HG03097 (cell line): ENCODE data around the gene COL23A1.
"Not testable (repeated sequence)": the region's sequence is repeated elsewhere in the genome, so short reads cannot be mapped to it uniquely, and the experiment has no call there.

Source experiments
- ATAC-seq: cut with Tn5 transposase; IDR thresholded peaks from one replicate; pipeline ENCODE4 v1.9.1; 2021; ENCODE audit not compliant: unreplicated experiment, low FRiP score

The COL23A1 gene

DNA sequence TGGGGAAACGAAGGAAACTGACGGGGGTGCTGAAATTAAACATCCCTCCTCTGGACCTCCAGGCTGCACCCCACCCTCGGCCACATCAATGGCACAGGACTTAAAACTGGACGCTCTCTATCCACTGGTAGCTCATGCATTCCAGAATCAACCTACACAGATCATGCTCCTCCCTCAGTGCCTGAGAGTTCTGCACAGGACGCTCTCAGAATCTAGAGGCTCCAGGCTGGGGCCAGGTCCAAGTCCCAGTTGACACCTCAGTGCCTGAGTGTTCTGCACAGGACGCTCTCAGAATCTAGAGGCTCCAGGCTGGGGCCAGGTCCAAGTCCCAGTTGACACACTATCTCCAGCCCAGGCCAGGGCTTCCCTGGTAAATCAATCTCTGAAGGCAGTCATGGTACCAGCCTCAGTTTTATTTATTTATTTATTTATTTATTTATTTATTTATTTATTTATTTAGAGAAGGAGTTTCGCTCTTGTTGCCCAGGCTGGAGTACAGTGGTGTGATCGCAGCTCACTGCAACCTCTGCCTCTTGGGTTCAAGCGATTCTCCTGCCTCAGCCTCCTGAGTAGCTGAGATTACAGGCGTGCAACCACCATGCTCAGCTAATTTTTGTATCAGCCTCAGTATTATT, 103.2 kb downstream of the COL23A1 start:
- ATAC-seq: not testable (repeated sequence)

- ATAC-seq: no peak
These were observed 104.0 kb downstream of the COL23A1 start for GRCh38 chr5:178486239-178486641.

DNA sequence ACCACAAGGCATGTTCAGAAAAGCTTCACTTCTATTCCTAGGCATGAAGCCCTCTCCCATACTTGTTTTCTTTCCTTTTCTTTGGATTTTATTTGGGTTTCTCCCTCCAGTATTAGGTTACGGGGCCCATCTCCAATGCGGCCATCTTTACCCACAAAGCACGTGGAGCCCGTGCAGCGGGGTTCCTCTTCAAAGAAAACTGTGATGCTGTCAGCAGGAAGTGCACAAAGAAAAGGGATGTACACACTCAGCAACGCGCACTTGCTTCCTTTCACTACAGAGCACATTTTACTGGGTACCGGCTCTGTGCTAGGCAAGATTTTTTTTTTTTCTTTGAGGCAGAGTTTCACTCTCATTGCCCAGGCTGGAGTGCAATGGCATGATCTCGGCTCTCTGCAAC, 106.6 kb downstream of the COL23A1 start:
- ATAC-seq: no peak

DNA sequence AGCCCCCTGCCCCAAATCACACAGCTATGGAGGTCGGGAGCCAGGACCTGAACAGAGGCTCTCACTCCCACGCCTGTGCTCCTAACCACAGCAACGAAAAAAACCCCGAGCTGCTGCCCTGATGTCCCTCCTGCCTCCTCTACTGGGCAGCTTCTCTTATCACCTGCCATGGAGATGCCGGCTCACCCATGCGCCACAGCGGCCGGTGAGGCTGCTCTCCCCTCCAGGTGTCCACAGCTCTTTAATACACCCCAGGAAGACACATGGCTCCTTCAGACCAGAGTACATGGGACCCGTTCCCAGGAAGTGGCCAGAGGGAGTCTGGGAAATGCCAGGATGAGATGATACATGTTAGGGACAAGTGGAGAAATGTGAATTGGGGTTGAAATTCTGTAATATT, 110.9 kb downstream of the COL23A1 start:
- ATAC-seq: no peak

- no peak for ATAC-seq
These were observed 111.8 kb downstream of the COL23A1 start for GRCh38 chr5:178478370-178478769.

DNA sequence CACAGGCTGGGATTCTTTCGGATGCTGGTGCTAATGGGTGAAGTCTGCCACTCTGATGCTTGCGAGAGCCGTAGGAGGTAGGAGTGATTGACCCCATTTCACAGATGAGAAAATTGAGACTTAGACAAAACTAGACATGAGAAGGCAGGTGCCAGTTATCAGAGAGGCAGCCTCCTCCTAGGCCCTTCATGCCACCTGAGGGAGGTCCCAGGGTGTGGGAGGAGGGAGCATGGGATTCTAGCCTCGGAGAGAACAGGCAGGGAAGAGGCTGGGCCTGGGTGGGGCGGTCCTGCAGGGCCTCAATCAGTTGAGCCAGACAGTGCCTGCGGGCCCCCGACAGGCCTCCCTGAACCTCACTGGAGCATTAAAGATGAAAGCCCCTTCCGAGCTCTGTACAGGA, 112.4 kb downstream of the COL23A1 start:
- no peak for ATAC-seq

DNA sequence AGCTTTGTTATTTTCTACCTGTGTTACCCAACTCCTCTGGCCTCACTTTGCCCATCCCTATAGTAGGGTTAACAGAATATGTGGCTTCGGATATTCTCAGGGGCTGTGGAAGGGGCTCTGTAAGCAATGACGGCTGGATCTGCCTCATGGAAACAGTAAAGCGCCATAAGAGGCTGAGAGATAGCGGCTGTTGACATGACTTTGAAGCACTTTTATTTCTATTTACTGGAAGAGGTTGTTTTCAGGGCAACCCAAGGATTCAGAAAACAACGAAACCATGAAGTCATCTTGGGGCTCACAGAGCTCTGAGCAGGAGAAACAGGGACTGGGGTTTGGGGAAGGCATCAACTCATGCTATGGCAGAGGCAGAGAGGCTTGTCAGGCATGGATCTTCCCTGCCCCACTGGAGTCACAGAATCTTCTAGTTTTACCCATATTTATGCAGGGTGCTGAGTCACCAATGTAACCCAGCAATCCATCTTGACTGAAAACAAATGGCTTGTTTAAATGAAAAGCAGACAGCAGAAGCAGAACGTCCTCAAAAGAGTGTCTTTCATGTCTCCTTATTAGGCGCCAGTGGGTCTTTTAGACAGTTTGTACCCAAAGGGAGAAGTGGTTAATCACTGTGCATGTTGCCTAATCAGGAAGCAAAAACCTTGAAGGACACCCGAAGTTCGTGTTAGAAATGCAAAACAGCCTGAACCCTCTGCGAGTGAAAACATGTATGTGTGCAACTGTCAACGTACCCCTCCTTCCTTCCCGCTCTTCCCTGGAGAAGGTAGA, 113.0 kb downstream of the COL23A1 start:
- no peak for ATAC-seq

- ATAC-seq: no peak
These were observed 113.7 kb downstream of the COL23A1 start for GRCh38 chr5:178476531-178476930.

GRCh38 chr5:178475422-178475821, 114.8 kb downstream of the COL23A1 start:
- ATAC-seq: no peak

DNA sequence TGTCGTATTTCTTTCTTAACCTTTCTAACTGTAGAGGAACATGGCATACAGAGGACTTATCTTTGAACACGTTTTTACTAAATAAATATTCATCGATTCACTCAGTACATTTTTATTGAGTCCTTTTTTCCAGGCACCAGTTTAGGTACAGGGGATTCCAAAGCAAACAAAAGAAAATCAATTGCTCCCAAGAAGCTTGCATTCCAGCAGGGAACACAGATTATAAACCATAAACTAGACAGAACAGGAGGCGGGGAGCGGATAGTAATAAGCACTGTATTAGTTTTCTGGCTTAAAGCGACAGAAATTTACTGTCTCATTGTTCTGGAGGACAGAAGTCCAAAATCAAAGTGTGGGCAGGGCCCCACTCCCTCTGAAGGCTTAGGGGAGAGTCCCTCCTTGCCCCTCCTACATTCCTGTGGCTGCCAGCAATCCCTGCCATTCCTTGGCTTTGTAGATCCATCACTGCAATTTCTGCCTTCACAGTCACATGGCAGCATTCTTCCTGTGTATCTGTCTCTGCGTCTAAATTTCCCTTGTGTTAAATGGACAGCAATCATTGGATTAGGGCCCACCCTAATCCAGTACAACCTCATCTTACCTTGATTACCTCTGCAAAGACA, 115.5 kb downstream of the COL23A1 start:
- ATAC-seq: no peak

GRCh38 chr5:178473854-178474253, 116.3 kb downstream of the COL23A1 start:
- no peak for ATAC-seq

GRCh38 chr5:178472138-178472537, 118.1 kb downstream of the COL23A1 start:
- no peak for ATAC-seq

GRCh38 chr5:178471711-178472110, 118.5 kb downstream of the COL23A1 start:
- no peak for ATAC-seq

- no peak for ATAC-seq
These were observed 119.5 kb downstream of the COL23A1 start for GRCh38 chr5:178470760-178471025.

GRCh38 chr5:178469975-178470759, 120.0 kb downstream of the COL23A1 start:
- ATAC-seq: no peak

- no peak for ATAC-seq
These were observed 120.9 kb downstream of the COL23A1 start for GRCh38 chr5:178469011-178469974.

- ATAC-seq: no peak
These were observed 122.0 kb downstream of the COL23A1 start for GRCh38 chr5:178468196-178468685.

- no peak for ATAC-seq
These were observed 122.5 kb downstream of the COL23A1 start for GRCh38 chr5:178467568-178468195.

DNA sequence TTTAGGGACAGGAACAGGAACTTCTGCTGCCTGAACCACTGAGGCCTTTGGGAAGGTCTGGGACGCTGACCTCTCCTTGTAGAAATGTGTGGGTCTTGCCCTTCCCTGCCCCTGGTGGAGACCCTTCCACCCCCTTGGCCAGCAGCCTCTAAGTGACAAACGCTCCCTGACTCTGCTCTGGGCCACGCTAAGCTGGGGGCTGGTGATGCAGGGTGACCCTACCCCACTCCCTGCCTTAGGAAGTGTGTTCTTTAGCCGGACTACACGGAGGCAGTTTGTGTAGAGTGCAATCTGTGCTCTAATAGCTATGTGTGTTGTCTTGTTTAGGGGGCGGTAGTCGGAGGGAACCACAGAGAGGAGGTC, 123.0 kb downstream of the COL23A1 start:
- no peak for ATAC-seq

GRCh38 chr5:178466342-178466741, 123.9 kb downstream of the COL23A1 start:
- ATAC-seq: no peak
